GM21360 (cell line): ENCODE measurements around the gene NAV1.
"Not testable (repeated sequence)": the region's sequence is repeated elsewhere in the genome, so short reads cannot be mapped to it uniquely, and the experiment has no call there.

Source experiments
- ATAC-seq: cut with Tn5 transposase; IDR thresholded peaks from one replicate; pipeline ENCODE4 v1.9.1; 2021; ENCODE audit warnings: mild to moderate bottlenecking, moderate library complexity; ENCODE audit not compliant: unreplicated experiment

NAV1 gene

GRCh38 chr1:201562659-201563405 is 23.9 kb downstream of the NAV1 start:
- ATAC-seq: no peak

- ATAC-seq: no peak
These were observed 24.5 kb downstream of the NAV1 start for GRCh38 chr1:201563406-201563780.

GRCh38 chr1:201563941-201564340 is 25.0 kb downstream of the NAV1 start:
- no peak for ATAC-seq

GRCh38 chr1:201565024-201565730 is 26.2 kb downstream of the NAV1 start:
- no peak for ATAC-seq

- no peak for ATAC-seq
These were observed 27.0 kb downstream of the NAV1 start for GRCh38 chr1:201565771-201566528.

- no peak for ATAC-seq
These were observed 27.5 kb downstream of the NAV1 start for GRCh38 chr1:201566529-201566823.

- ATAC-seq: no peak
These were observed 28.2 kb downstream of the NAV1 start for GRCh38 chr1:201566933-201567801.

- no peak for ATAC-seq
These were observed 29.3 kb downstream of the NAV1 start for GRCh38 chr1:201568265-201568664.

- no peak for ATAC-seq
These were observed 29.9 kb downstream of the NAV1 start for GRCh38 chr1:201568859-201569294.

GRCh38 chr1:201570181-201570885 is 31.4 kb downstream of the NAV1 start:
- ATAC-seq: no peak

GRCh38 chr1:201570886-201571624 is 32.1 kb downstream of the NAV1 start:
- ATAC-seq: no peak

GRCh38 chr1:201573030-201573429 is 34.1 kb downstream of the NAV1 start:
- ATAC-seq: no peak

GRCh38 chr1:201573923-201574322 is 35.0 kb downstream of the NAV1 start:
- ATAC-seq: no peak

- no peak for ATAC-seq
These were observed 37.0 kb downstream of the NAV1 start for GRCh38 chr1:201575912-201576311.

- no peak for ATAC-seq
These were observed 38.0 kb downstream of the NAV1 start for GRCh38 chr1:201576914-201577313.

- no peak for ATAC-seq
These were observed 39.3 kb downstream of the NAV1 start for GRCh38 chr1:201578008-201578888.

GRCh38 chr1:201581371-201581770 is 42.4 kb downstream of the NAV1 start:
- ATAC-seq: not testable (repeated sequence)

- ATAC-seq: no peak
These were observed 43.9 kb downstream of the NAV1 start for GRCh38 chr1:201582705-201583442.
